ENCODE measurements around the gene TRMT10A. TPM values are rescaled to one million over a fixed set of nuclear protein-coding genes. Genes with fewer than 3 reads are reported as not detected.

Gene TRMT10A
- total and polyA plus RNA-seq, 2 of the 13 experiments (the other 11 are each of a cell fraction or from before 2014, with no cell fraction given): 3.9 to 12.6 TPM

DNA sequence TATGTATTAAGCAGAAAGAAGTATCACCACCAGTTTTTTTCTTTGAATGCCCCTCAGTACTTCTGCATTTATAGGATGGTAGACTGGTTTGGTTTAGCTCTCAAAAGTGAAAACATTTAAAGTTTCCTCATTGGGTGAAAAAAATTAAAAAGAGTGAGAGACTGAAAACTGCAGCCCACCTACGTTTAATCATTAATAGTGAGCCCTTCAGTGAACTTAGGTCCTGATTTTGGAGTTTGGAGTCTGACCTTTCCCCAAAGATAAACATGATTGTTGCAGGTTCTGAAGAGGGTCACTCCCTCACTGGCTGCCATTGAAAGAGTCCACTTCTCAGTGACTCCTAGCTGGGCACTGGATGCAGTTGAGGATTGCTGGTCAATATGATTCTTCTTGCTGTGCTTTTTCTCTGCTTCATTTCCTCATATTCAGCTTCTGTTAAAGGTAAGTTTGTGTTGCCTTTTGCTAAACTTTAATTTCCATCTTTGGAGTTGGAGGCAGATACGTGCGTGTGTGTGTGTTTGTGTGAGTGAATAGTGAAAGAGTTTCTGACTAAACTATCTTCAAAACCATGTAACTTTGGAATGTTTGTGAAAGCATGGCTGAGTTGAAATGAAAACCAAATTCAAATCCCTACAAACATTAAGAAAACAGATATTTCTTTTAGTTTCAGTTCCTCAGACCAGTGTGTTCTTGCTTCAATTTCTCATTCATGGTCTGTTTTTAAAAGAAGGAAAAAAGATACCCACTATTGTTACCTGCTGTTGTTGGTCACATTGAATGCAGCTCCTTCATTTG, 10.9 kb upstream of the TRMT10A start, which contains the start of gene MTTP (continued):
- TF ChIP-seq ZNF556 (CRISPR knock-in tag; IDR thresholded peaks at IDR 0.05; ENCODE audit: borderline replicate concordance) (peak; percentile 53; the same call in 1 of the 2 replicates), ZKSCAN5 (CRISPR knock-in tag; IDR thresholded peaks at IDR 0.05) (no peak), HNRNPUL1 (IDR thresholded peaks at IDR 0.05; ENCODE audit: low read depth, low read length) (peak; percentile 91), TERF1 (CRISPR knock-in tag; IDR thresholded peaks at IDR 0.05) (no peak), YEATS4 (CRISPR knock-in tag; IDR thresholded peaks at IDR 0.05; ENCODE audit: borderline replicate concordance) (peak; percentile 80; the same call in 1 of the 2 replicates), SRY (CRISPR knock-in tag; IDR thresholded peaks at IDR 0.05) (no peak), NFRKB (IDR thresholded peaks at IDR 0.05) (no peak), ZNF543 (CRISPR knock-in tag; IDR thresholded peaks at IDR 0.05) (no peak), ZBTB21 (CRISPR knock-in tag; IDR thresholded peaks at IDR 0.05) (no peak), RAD51 (IDR thresholded peaks at IDR 0.05; ENCODE audit: borderline replicate concordance) (no peak), ZNF263 (CRISPR knock-in tag; IDR thresholded peaks at IDR 0.05) (no peak), ZNF639 (CRISPR knock-in tag; conservative IDR thresholded peaks at IDR 0.05) (no peak), ZNF30 (CRISPR knock-in tag; IDR thresholded peaks at IDR 0.05) (no peak), ZNF264 (CRISPR knock-in tag; IDR thresholded peaks at IDR 0.05) (peak; percentile 66; the same call in 1 of the 2 replicates), ETV6 (CRISPR knock-in tag; conservative IDR thresholded peaks at IDR 0.05) (no peak), ZNF644 (CRISPR knock-in tag; IDR thresholded peaks at IDR 0.05; ENCODE audit: low read depth) (peak; percentile 97), ASH2L (IDR thresholded peaks at IDR 0.05; ENCODE audit: insufficient read length, low read depth, low read length) (peak; percentile 48), ZNF775 (CRISPR knock-in tag; IDR thresholded peaks at IDR 0.05; ENCODE audit: borderline replicate concordance) (no peak), ZNF619 (CRISPR knock-in tag; IDR thresholded peaks at IDR 0.05) (no peak), GPN1 (CRISPR knock-in tag; IDR thresholded peaks at IDR 0.05; ENCODE audit: borderline replicate concordance) (no peak), ZNF12 (CRISPR knock-in tag; IDR thresholded peaks at IDR 0.05) (no peak), ZNF44 (CRISPR knock-in tag; IDR thresholded peaks at IDR 0.05) (0 out of 2 replicates have a peak, but pooled peaks have one; percentile 41), ZNF136 (CRISPR knock-in tag; IDR thresholded peaks at IDR 0.05; ENCODE audit: low read depth) (peak; percentile 33; the same call in 1 of the 2 replicates), SMYD3 (CRISPR knock-in tag; IDR thresholded peaks at IDR 0.05) (no peak), ZBTB7A (CRISPR knock-in tag; IDR thresholded peaks at IDR 0.05) (no peak; the same call in 1 of the 2 replicates), FOXP1 (IDR thresholded peaks at IDR 0.05) (no peak), FOXP1 (CRISPR knock-in tag; IDR thresholded peaks at IDR 0.05) (peak; percentile 66; the same call in 1 of the 2 replicates), FOXM1 (CRISPR knock-in tag; IDR thresholded peaks at IDR 0.05) (no peak), MAFG (CRISPR knock-in tag; IDR thresholded peaks at IDR 0.05) (no peak)
- TF ChIP-seq, protein P1, sequence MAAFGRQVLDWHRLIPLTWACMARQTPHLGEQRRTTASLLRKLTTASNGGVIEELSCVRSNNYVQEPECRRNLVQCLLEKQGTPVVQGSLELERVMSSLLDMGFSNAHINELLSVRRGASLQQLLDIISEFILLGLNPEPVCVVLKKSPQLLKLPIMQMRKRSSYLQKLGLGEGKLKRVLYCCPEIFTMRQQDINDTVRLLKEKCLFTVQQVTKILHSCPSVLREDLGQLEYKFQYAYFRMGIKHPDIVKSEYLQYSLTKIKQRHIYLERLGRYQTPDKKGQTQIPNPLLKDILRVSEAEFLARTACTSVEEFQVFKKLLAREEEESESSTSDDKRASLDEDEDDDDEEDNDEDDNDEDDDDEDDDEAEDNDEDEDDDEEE (CRISPR knock-in tag; IDR thresholded peaks at IDR 0.05): no peak

Data from HepG2 (cell line).